ENCODE data around the gene MLXIPL. TPM values are rescaled to one million over a fixed set of nuclear protein-coding genes. Genes with fewer than 3 reads are reported as not detected.
A peak's percentile ranks its signal among the peaks of the same experiment; 100 is the strongest.

Gene MLXIPL
- total RNA-seq, 1 experiment from 2014 or later = 7.2 TPM

DNA sequence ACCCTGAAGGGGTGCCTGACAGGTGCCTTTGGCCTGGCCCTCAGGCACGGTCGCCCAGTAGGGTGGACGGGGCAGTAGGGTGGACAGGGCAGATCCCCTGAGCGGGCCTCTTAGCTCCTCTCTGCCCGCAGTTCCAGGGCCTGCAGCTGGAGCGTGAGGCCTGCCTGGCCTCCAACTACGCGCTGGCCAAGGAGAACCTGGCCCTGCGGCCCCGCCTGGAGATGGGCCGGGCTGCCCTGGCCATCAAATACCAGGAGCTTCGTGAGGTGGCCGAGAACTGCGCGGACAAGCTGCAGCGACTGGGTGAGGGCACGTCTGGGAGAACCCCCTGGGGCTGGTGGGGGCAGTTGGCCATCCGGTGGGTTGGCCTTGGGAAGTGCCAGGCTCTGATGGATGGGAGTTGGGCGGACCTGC, 45.0 kb upstream of the MLXIPL start:
- ChIA-PET POLR2A (no interaction called here), CTCF (interaction anchor here (0.6 to 1.1 kb wide), 3 partner anchors 56 to 86 kb away, joined by 3 to 6 read pairs (median 3); no protein-coding TSS in a partner anchor)
- ATAC-seq = peak; percentile 28; the same call in 1 of the 2 replicates
- Histone ChIP-seq H3K27ac (ENCODE audit: low read length) (no peak overlapping the region), H3K9me3 (ENCODE audit: control insufficient read depth, insufficient read depth, low read depth, low read length) (no peaks in the 10 kb centered on the region), H3K36me3 (ENCODE audit: control insufficient read depth, insufficient read depth, low read length) (no peaks in the 10 kb centered on the region), H3K4me3 (ENCODE audit: low read depth in 2 of 2, low read length in 2 of 2) (peak overlapping the region in 1 of 2 experiments; percentile 73; a peak in 1 of 4 replicates), H3K27me3 (ENCODE audit: control insufficient read depth, insufficient read depth, low read length) (no peaks in the 10 kb centered on the region), H3K4me1 (ENCODE audit: control insufficient read depth, insufficient read depth, low read length) (peaks cover 8% of the 10 kb centered on the region)
- in situ Hi-C loops (cut with HindIII; ENCODE audit: low pct_unique_long_range_greater_than_20kb, low sequenced_read_pairs) (no loop called here), intact Hi-C loops (cut with micrococcal nuclease; ENCODE audit: unreplicated experiment) (loop anchor here (5.0 kb wide), 1 partner anchor 62 kb away; no protein-coding TSS in a partner anchor)
- TF ChIP-seq, protein P1, sequence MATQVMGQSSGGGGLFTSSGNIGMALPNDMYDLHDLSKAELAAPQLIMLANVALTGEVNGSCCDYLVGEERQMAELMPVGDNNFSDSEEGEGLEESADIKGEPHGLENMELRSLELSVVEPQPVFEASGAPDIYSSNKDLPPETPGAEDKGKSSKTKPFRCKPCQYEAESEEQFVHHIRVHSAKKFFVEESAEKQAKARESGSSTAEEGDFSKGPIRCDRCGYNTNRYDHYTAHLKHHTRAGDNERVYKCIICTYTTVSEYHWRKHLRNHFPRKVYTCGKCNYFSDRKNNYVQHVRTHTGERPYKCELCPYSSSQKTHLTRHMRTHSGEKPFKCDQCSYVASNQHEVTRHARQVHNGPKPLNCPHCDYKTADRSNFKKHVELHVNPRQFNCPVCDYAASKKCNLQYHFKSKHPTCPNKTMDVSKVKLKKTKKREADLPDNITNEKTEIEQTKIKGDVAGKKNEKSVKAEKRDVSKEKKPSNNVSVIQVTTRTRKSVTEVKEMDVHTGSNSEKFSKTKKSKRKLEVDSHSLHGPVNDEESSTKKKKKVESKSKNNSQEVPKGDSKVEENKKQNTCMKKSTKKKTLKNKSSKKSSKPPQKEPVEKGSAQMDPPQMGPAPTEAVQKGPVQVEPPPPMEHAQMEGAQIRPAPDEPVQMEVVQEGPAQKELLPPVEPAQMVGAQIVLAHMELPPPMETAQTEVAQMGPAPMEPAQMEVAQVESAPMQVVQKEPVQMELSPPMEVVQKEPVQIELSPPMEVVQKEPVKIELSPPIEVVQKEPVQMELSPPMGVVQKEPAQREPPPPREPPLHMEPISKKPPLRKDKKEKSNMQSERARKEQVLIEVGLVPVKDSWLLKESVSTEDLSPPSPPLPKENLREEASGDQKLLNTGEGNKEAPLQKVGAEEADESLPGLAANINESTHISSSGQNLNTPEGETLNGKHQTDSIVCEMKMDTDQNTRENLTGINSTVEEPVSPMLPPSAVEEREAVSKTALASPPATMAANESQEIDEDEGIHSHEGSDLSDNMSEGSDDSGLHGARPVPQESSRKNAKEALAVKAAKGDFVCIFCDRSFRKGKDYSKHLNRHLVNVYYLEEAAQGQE (IDR thresholded peaks at IDR 0.05; ENCODE audit: insufficient read depth in 1 of 2, low read depth in 2 of 2, low read length in 1 of 2) = no peak
- TF ChIP-seq SIN3A (IDR thresholded peaks at IDR 0.05; ENCODE audit: borderline replicate concordance, insufficient read depth, low read depth, low read length) (no peak), POLR2AphosphoS5 (IDR thresholded peaks at IDR 0.05; ENCODE audit: low read depth, low read length) (no peak), TCF7L2 (IDR thresholded peaks at IDR 0.05; ENCODE audit: low read depth, low read length) (no peak)
- TF ChIP-seq, protein P2, sequence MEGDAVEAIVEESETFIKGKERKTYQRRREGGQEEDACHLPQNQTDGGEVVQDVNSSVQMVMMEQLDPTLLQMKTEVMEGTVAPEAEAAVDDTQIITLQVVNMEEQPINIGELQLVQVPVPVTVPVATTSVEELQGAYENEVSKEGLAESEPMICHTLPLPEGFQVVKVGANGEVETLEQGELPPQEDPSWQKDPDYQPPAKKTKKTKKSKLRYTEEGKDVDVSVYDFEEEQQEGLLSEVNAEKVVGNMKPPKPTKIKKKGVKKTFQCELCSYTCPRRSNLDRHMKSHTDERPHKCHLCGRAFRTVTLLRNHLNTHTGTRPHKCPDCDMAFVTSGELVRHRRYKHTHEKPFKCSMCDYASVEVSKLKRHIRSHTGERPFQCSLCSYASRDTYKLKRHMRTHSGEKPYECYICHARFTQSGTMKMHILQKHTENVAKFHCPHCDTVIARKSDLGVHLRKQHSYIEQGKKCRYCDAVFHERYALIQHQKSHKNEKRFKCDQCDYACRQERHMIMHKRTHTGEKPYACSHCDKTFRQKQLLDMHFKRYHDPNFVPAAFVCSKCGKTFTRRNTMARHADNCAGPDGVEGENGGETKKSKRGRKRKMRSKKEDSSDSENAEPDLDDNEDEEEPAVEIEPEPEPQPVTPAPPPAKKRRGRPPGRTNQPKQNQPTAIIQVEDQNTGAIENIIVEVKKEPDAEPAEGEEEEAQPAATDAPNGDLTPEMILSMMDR (IDR thresholded peaks at IDR 0.05) = no peak
- BruUV-seq (replicated peaks) = no TSS peak
- no peak for DNase-seq (ENCODE audit: low read depth, low spot score)

DNA sequence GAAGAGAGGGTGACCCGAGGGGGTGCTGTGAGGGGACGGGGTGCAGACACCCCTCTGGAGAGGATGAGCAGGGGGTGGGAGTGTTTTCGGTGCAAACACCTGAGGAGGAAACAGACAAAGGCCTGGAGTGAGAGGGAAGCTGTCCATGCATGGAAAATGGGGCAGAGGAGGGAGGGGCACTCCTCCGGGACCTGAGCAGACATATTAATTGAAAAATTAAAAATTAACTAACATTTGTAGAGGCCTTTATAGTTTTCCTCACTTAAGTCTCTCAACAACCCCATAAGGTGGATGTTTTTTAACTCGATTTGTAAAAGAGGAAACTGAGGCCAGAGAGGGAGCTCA, 44.5 kb upstream of the MLXIPL start:
- no peak for DNase-seq (ENCODE audit: low read depth, low spot score)
- ChIA-PET POLR2A (no interaction called here), CTCF (interaction anchor here (0.6 to 1.1 kb wide), 4 partner anchors 56 to 86 kb away, joined by 3 to 6 read pairs (median 4); no protein-coding TSS in a partner anchor)
- TF ChIP-seq, protein P2 (IDR thresholded peaks at IDR 0.05) = no peak
- TF ChIP-seq, protein P1 (IDR thresholded peaks at IDR 0.05; ENCODE audit: insufficient read depth in 1 of 2, low read depth in 2 of 2, low read length in 1 of 2) = no peak
- no peak for TF ChIP-seq SIN3A (IDR thresholded peaks at IDR 0.05; ENCODE audit: borderline replicate concordance, insufficient read depth, low read depth, low read length)
- no peak for TF ChIP-seq TCF7L2 (IDR thresholded peaks at IDR 0.05; ENCODE audit: low read depth, low read length)
- no peak for TF ChIP-seq POLR2AphosphoS5 (IDR thresholded peaks at IDR 0.05; ENCODE audit: low read depth, low read length)
- intact Hi-C loops (cut with micrococcal nuclease; ENCODE audit: unreplicated experiment) (loop anchor here (5.0 kb wide), 1 partner anchor 62 kb away; no protein-coding TSS in a partner anchor), in situ Hi-C loops (cut with HindIII; ENCODE audit: low pct_unique_long_range_greater_than_20kb, low sequenced_read_pairs) (no loop called here)
- no peaks in the 10 kb centered on the region for H3K36me3 ChIP-seq (ENCODE audit: control insufficient read depth, insufficient read depth, low read length)
- no TSS peak for BruUV-seq (replicated peaks)
- H3K9me3 ChIP-seq (ENCODE audit: control insufficient read depth, insufficient read depth, low read depth, low read length) = no peaks in the 10 kb centered on the region
- no peak for ATAC-seq
- H3K4me3 ChIP-seq (ENCODE audit: low read depth in 2 of 2, low read length in 2 of 2) = peak overlapping the region; percentile 45 to 73
- H3K4me1 ChIP-seq (ENCODE audit: control insufficient read depth, insufficient read depth, low read length) = peaks cover 8% of the 10 kb centered on the region
- H3K27ac ChIP-seq (ENCODE audit: low read length) = peak overlapping the region; percentile 58; the same call in 1 of the 2 replicates
- H3K27me3 ChIP-seq (ENCODE audit: control insufficient read depth, insufficient read depth, low read length) = no peaks in the 10 kb centered on the region

All from Panc1 (cell line).